GM12892 (cell line): Measurements from ENCODE around the gene SUDS3.

Source experiments
- POLR2A ChIP-seq: IDR thresholded peaks from 2 replicates; pipeline ENCODE4 v1.6.1; 2011; ENCODE audit warnings: low read depth, low read length, control low read depth
- POLR2AphosphoS5 ChIP-seq: IDR thresholded peaks from 2 replicates; pipeline ENCODE4 v1.6.1; 2011; ENCODE audit warnings: low read depth, low read length, control low read depth
- TAF1 ChIP-seq: IDR thresholded peaks from 2 replicates; pipeline ENCODE4 v1.6.1; 2011; ENCODE audit warnings: low read depth, mild to moderate bottlenecking, control low read depth, low read length, borderline replicate concordance

- TF ChIP-seq POLR2A = no peak
- no peak for TF ChIP-seq POLR2AphosphoS5
- no peak for TF ChIP-seq TAF1
Measured at GRCh38 chr12:118459110-118459509, 82.8 kb downstream of the SUDS3 start.
